Keratinocyte (primary cell): ENCODE data around the gene IL3. TPM values are rescaled to one million over a fixed set of nuclear protein-coding genes. Genes with fewer than 3 reads are reported as not detected.
A peak's percentile ranks its signal among the peaks of the same experiment; 100 is the strongest.

Experiments used
- DNase-seq: peaks from one replicate; pipeline ENCODE4 v3.0.0-alpha.2; 2011; ENCODE audit warnings: low read depth, missing footprints, low spot score
- FAIRE-seq: peaks from 2 replicates; lab custom pipeline; 2011; peaks lifted over from hg19 to GRCh38; lab: Jason Lieb, UNC
- H2AFZ ChIP-seq: 2 replicates; pipeline ENCODE4 v1.6.0; 2012; ENCODE audit warnings: low read length, control low read depth, inconsistent platforms; ENCODE audit not compliant: control insufficient read depth
- H3K27ac ChIP-seq: 2 replicates; pipeline ENCODE4 v1.5.1; 2011; ENCODE audit warnings: low read length; ENCODE audit not compliant: control insufficient read depth, insufficient read depth
- H3K27me3 ChIP-seq: 3 replicates; pipeline ENCODE4 v1.6.0; 2011; ENCODE audit warnings: low read length; ENCODE audit not compliant: control insufficient read depth, insufficient read depth; ENCODE audit errors: extremely low read depth
- H3K36me3 ChIP-seq, 2 experiments: 2 replicates in 1 of 2; 3 replicates in 1 of 2; pipeline ENCODE4 v1.5.1; 2011; ENCODE audit warnings: low read length in 2 of 2, mild to moderate bottlenecking in 1 of 2; ENCODE audit not compliant: control insufficient read depth in 2 of 2, insufficient read depth in 2 of 2; ENCODE audit errors: extremely low read depth in 1 of 2
- H3K4me1 ChIP-seq: 3 replicates; pipeline ENCODE4 v1.5.1; 2011; ENCODE audit warnings: low read length; ENCODE audit not compliant: control insufficient read depth, insufficient read depth; ENCODE audit errors: extremely low read depth
- H3K4me2 ChIP-seq: 3 replicates; pipeline ENCODE4 v1.6.0; 2011; ENCODE audit warnings: low read depth, low read length; ENCODE audit not compliant: control insufficient read depth, insufficient read depth; ENCODE audit errors: extremely low read depth
- H3K4me3 ChIP-seq, 3 experiments: fragments of 200-600 bp in 1 of 3; sonication (generic) in 1 of 3; 2 replicates in 2 of 3; 3 replicates in 1 of 3; pipeline ENCODE4 v1.5.1; 2011 to 2016; ENCODE audit warnings: low read length in 3 of 3, mild to moderate bottlenecking in 3 of 3, control low read depth in 2 of 3, inconsistent platforms in 1 of 3, low read depth in 1 of 3, mixed read lengths in 1 of 3, mixed run types in 1 of 3, moderate library complexity in 1 of 3; ENCODE audit not compliant: control insufficient read depth in 2 of 3, insufficient read depth in 2 of 3; ENCODE audit errors: extremely low read depth in 1 of 3
- H3K79me2 ChIP-seq: 2 replicates; pipeline ENCODE4 v1.6.0; 2012; ENCODE audit warnings: low read length; ENCODE audit not compliant: control insufficient read depth, insufficient read depth
- H3K9ac ChIP-seq: 3 replicates; pipeline ENCODE4 v1.6.0; 2011; ENCODE audit warnings: low read length; ENCODE audit not compliant: control insufficient read depth, insufficient read depth; ENCODE audit errors: extremely low read depth
- H3K9me1 ChIP-seq: 3 replicates; pipeline ENCODE4 v1.6.0; 2011; ENCODE audit warnings: low read length; ENCODE audit not compliant: control insufficient read depth, insufficient read depth; ENCODE audit errors: extremely low read depth
- H3K9me3 ChIP-seq: 2 replicates; pipeline ENCODE4 v1.5.1; 2012; ENCODE audit warnings: low read depth, low read length; ENCODE audit not compliant: control insufficient read depth
- H4K20me1 ChIP-seq: 3 replicates; pipeline ENCODE4 v1.6.0; 2011; ENCODE audit warnings: low read length; ENCODE audit not compliant: control insufficient read depth, insufficient read depth; ENCODE audit errors: extremely low read depth
- CTCF ChIP-seq, 3 experiments: IDR thresholded peaks in 1 of 3; conservative IDR thresholded peaks in 1 of 3; optimal IDR thresholded peaks in 1 of 3; 2 replicates in 2 of 3; 3 replicates in 1 of 3; pipeline versions ENCODE3 to v1.5.1; 2011; ENCODE audit warnings: low read length in 3 of 3, mild to moderate bottlenecking in 3 of 3, moderate library complexity in 2 of 3, control low read depth in 1 of 3, inconsistent platforms in 1 of 3; ENCODE audit not compliant: insufficient read depth in 2 of 3; ENCODE audit errors: extremely low read depth in 1 of 3
- EZH2 ChIP-seq: IDR thresholded peaks from one replicate; pipeline ENCODE4 v1.6.1; 2012; ENCODE audit warnings: inconsistent platforms, mild to moderate bottlenecking, low read length, moderate library complexity
- dilution Hi-C: fragments of 300-500 bp; cut with MboI; formaldehyde crosslinking; loops from one replicate; pipeline ENCODE4 v1.7.0; 2020; ENCODE audit warnings: low sequenced_read_pairs; ENCODE audit not compliant: extremely low pct_ligation_motif_present
- polyA plus RNA-seq, 5 experiments: library from polyadenylated mRNA; depleted of rRNA in 3 of 5; stranded (reverse) in 3 of 5; stranded (forward) in 1 of 5; unstranded in 1 of 5; fragments of >200 nt; gene quantifications; 1 replicate in 1 of 5; 2 replicates in 3 of 5; 3 replicates in 1 of 5; pipeline versions ENCODE4 v1.2.1 to v1.2.3, GENCODE V29; 2011 to 2012; ENCODE audit warnings: missing spikeins in 2 of 5, low read depth in 1 of 5, low replicate concordance in 1 of 5

Gene IL3
- polyA plus RNA-seq, 1 donor (not counting 4 experiments of a cell fraction or from before 2014, with no cell fraction given): not detected

GRCh38 chr5:132011622-132012343 lies 48.7 kb upstream of the IL3 start, which contains the start of gene ACSL6:
TSS of gene ACSL6 (minus strand) at chr5:132011658. CDS start at chr5:132011553, 105 bp downstream.
- Histone ChIP-seq H3K27ac (no peak within 1 kb of the TSS), H3K9me3 (no peaks in the 10 kb centered on the region), H3K4me2 (peak within 1 kb of the TSS; percentile 71), H3K27me3 (peaks cover 19% of the 10 kb centered on the region), H3K4me3 (peak within 1 kb of the TSS; percentile 42 to 50 (median 47)), H3K9ac (no peak within 1 kb of the TSS), H3K9me1 (no peaks in the 10 kb centered on the region), H4K20me1 (no peaks in the 10 kb centered on the region), H3K79me2 (no peaks in the 10 kb centered on the region), H3K36me3 (no peaks in the 10 kb centered on the region), H2AFZ (no peak within 1 kb of the TSS), H3K4me1 (peaks cover 25% of the 10 kb centered on the region)
- dilution Hi-C loops: no loop called here
- FAIRE-seq (no peak), DNase-seq (no peak)
- TF ChIP-seq CTCF (optimal IDR thresholded peaks at IDR 0.05 in 1 of 3, IDR thresholded peaks at IDR 0.05 in 1 of 3, conservative IDR thresholded peaks at IDR 0.05 in 1 of 3; ENCODE audit: extremely low read depth in 1 of 3, insufficient read depth in 2 of 3, low read length in 3 of 3) (no peak), EZH2 (no peak)

GRCh38 chr5:132012371-132013005 lies 48.0 kb upstream of the IL3 start:
- Histone ChIP-seq H3K4me2 (peak overlapping the region; percentile 71), H3K9me1 (no peaks in the 10 kb centered on the region), H3K9ac (no peak overlapping the region), H3K27ac (no peak overlapping the region), H3K9me3 (no peaks in the 10 kb centered on the region), H3K36me3 (no peaks in the 10 kb centered on the region), H3K27me3 (peaks cover 24% of the 10 kb centered on the region), H4K20me1 (no peaks in the 10 kb centered on the region), H2AFZ (no peak overlapping the region), H3K4me1 (peaks cover 25% of the 10 kb centered on the region), H3K4me3 (no peak overlapping the region), H3K79me2 (no peaks in the 10 kb centered on the region)
- FAIRE-seq: no peak
- dilution Hi-C loops: no loop called here
- TF ChIP-seq CTCF (optimal IDR thresholded peaks at IDR 0.05 in 1 of 3, IDR thresholded peaks at IDR 0.05 in 1 of 3, conservative IDR thresholded peaks at IDR 0.05 in 1 of 3; ENCODE audit: extremely low read depth in 1 of 3, insufficient read depth in 2 of 3, low read length in 3 of 3) (no peak), EZH2 (peak; percentile 17)
- no peak for DNase-seq
